GM12878 (cell line): ENCODE results near the gene SENP7. TPM values are rescaled to one million over a fixed set of nuclear protein-coding genes. Genes with fewer than 3 reads are reported as not detected.

Source experiments
- ASH2L ChIP-seq: fragments of 300-600, 200-600 bp; sonication (generic); IDR thresholded peaks from 2 replicates; pipeline ENCODE4 v1.6.1; 2017; ENCODE audit warnings: low read depth, mild to moderate bottlenecking, borderline replicate concordance
- BHLHE40 ChIP-seq, 2 experiments: fragments of 450-650 bp in 1 of 2; IDR thresholded peaks; 2 replicates each; pipeline ENCODE4 v1.6.1; 2011 to 2017; ENCODE audit warnings: low read depth in 2 of 2, borderline replicate concordance in 1 of 2, improper control_type of control experiment in 1 of 2, low read length in 1 of 2, mild to moderate bottlenecking in 1 of 2
- BMI1 ChIP-seq: fragments of 450-650 bp; IDR thresholded peaks from 2 replicates; pipeline ENCODE4 v1.6.1; 2016; ENCODE audit warnings: mild to moderate bottlenecking, moderate library complexity, borderline replicate concordance
- CBX5 ChIP-seq: sonication (generic); IDR thresholded peaks from 2 replicates; pipeline ENCODE4 v1.6.1; 2016; ENCODE audit warnings: low read depth, moderate library complexity, mild to moderate bottlenecking, inconsistent platforms
- CEBPB ChIP-seq, 2 experiments: fragments of 150-350 bp in 1 of 2; IDR thresholded peaks; 2 replicates each; pipeline ENCODE4 v1.6.1; 2012 to 2014; ENCODE audit warnings: low read depth in 2 of 2, low read length in 2 of 2, borderline replicate concordance in 1 of 2, inconsistent platforms in 1 of 2
- CREM ChIP-seq: IDR thresholded peaks from 2 replicates; pipeline ENCODE4 v1.6.1; 2014; ENCODE audit warnings: antibody characterized with exemption, low read depth
- EGR1 ChIP-seq, 2 experiments: IDR thresholded peaks; 1 replicate in 1 of 2; 2 replicates in 1 of 2; pipeline ENCODE4 v1.6.1; 2011 to 2012; ENCODE audit warnings: low read depth in 2 of 2, low read length in 2 of 2, borderline replicate concordance in 1 of 2, mild to moderate bottlenecking in 1 of 2, moderate library complexity in 1 of 2
- EP300 ChIP-seq, 2 experiments: fragments of 150-350 bp in 1 of 2; IDR thresholded peaks; 2 replicates each; pipeline ENCODE4 v1.6.1; 2011 to 2012; ENCODE audit warnings: low read depth in 2 of 2, low read length in 2 of 2, borderline replicate concordance in 1 of 2, improper control_type of control experiment in 1 of 2, inconsistent platforms in 1 of 2; ENCODE audit not compliant: control insufficient read depth in 1 of 2
- EZH2 ChIP-seq: IDR thresholded peaks from 2 replicates; pipeline ENCODE4 v1.6.1; 2012; ENCODE audit warnings: low read depth, mild to moderate bottlenecking, control low read depth, inconsistent platforms, low read length, borderline replicate concordance; ENCODE audit not compliant: control insufficient read depth
- GABPA ChIP-seq: IDR thresholded peaks from 2 replicates; pipeline ENCODE4 v1.6.1; 2014; ENCODE audit warnings: antibody characterized with exemption, low read depth, mild to moderate bottlenecking, inconsistent platforms
- IKZF2 ChIP-seq, 2 experiments: fragments of 450-650 bp; IDR thresholded peaks; 2 replicates each; pipeline ENCODE4 v1.6.1; 2017; ENCODE audit warnings: mild to moderate bottlenecking in 2 of 2, moderate library complexity in 2 of 2
- JUND ChIP-seq: IDR thresholded peaks from 2 replicates; pipeline ENCODE4 v1.6.1; 2012; ENCODE audit warnings: low read depth, mild to moderate bottlenecking, low read length, improper control_type of control experiment, moderate library complexity
- KLF5 ChIP-seq: fragments of 450-650 bp; IDR thresholded peaks from 2 replicates; pipeline ENCODE4 v1.6.1; 2014; ENCODE audit warnings: mild to moderate bottlenecking; ENCODE audit not compliant: partially characterized antibody
- MEF2A ChIP-seq: IDR thresholded peaks from 2 replicates; pipeline ENCODE4 v1.6.1; 2011; ENCODE audit warnings: low read depth, mild to moderate bottlenecking, low read length, moderate library complexity; ENCODE audit not compliant: insufficient read depth
- MEF2B ChIP-seq: fragments of 450-650 bp; IDR thresholded peaks from 2 replicates; pipeline ENCODE4 v1.6.1; 2018; ENCODE audit warnings: mild to moderate bottlenecking, moderate library complexity; ENCODE audit not compliant: partially characterized antibody, poor library complexity, severe bottlenecking
- MTA3 ChIP-seq: IDR thresholded peaks from 2 replicates; pipeline ENCODE4 v1.6.1; 2012; ENCODE audit warnings: low read length, inconsistent platforms, borderline replicate concordance
- NBN ChIP-seq: fragments of 450-650 bp; IDR thresholded peaks from 2 replicates; pipeline ENCODE4 v1.6.1; 2016
- PAX5 ChIP-seq: IDR thresholded peaks from 2 replicates; pipeline ENCODE4 v1.6.1; 2011; ENCODE audit warnings: low read depth, low read length, borderline replicate concordance
- RAD51 ChIP-seq: fragments of 450-650 bp; IDR thresholded peaks from 2 replicates; pipeline ENCODE4 v1.6.1; 2016; ENCODE audit warnings: moderate library complexity, mild to moderate bottlenecking, inconsistent platforms
- SIX5 ChIP-seq: IDR thresholded peaks from 2 replicates; pipeline ENCODE4 v1.6.1; 2011; ENCODE audit warnings: mild to moderate bottlenecking, low read depth, low read length, moderate library complexity; ENCODE audit not compliant: severe bottlenecking
- SMARCA5 ChIP-seq: fragments of 450-650 bp; IDR thresholded peaks from 2 replicates; pipeline ENCODE4 v1.6.1; 2017; ENCODE audit warnings: mild to moderate bottlenecking
- SP1 ChIP-seq: IDR thresholded peaks from one replicate; pipeline ENCODE4 v1.6.1; 2011; ENCODE audit warnings: low read depth, low read length
- SRF ChIP-seq, 2 experiments: IDR thresholded peaks; 2 replicates each; pipeline ENCODE4 v1.6.1; 2011; ENCODE audit warnings: low read depth in 2 of 2, low read length in 2 of 2, mild to moderate bottlenecking in 1 of 2, moderate library complexity in 1 of 2
- TAF1 ChIP-seq: IDR thresholded peaks from 2 replicates; pipeline ENCODE4 v1.6.1; 2011; ENCODE audit warnings: mild to moderate bottlenecking, low read depth, low read length, borderline replicate concordance
- TCF7 ChIP-seq: IDR thresholded peaks from 2 replicates; pipeline ENCODE4 v1.6.1; 2014; ENCODE audit warnings: antibody characterized with exemption, borderline replicate concordance
- ZBED1 ChIP-seq: IDR thresholded peaks from 2 replicates; pipeline ENCODE4 v1.6.1; 2016; ENCODE audit warnings: borderline replicate concordance
- ZBTB4 ChIP-seq: fragments of 450-650 bp; formaldehyde crosslinking; IDR thresholded peaks from 2 replicates; pipeline ENCODE4 v1.4.0; 2022; ENCODE audit warnings: mild to moderate bottlenecking, moderate library complexity
- polyA plus RNA-seq, 11 experiments: library from polyadenylated mRNA; depleted of rRNA in 4 of 11; unstranded in 6 of 11; stranded (reverse) in 5 of 11; fragments of >200 nt; fragmentation: Nextera tagmentation in 4 of 11; fragmentation: Illumina TruSeq in 1 of 11; extraction: Ambion mirVana in 4 of 11; extraction: Trizol in 1 of 11; gene quantifications; 1 replicate in 1 of 11; 2 replicates in 10 of 11; pipeline versions ENCODE4 v1.2.1 to v1.2.3, GENCODE V29; 2011 to 2016; ENCODE audit warnings: inconsistent platforms in 2 of 11, missing spikeins in 2 of 11, low read depth in 1 of 11
- total RNA-seq, 4 experiments: library from RNA; depleted of rRNA in 3 of 4; stranded (reverse); fragments of >200 nt in 3 of 4; fragmentation: Illumina TruSeq in 1 of 4; extraction: Trizol in 1 of 4; gene quantifications; 2 replicates each; pipeline versions ENCODE4 v1.2.1 to v1.2.3, GENCODE V29; 2013 to 2021

Gene SENP7
- total and polyA plus RNA-seq, 10 of the 15 experiments (the other 5 are each of a cell fraction or from before 2014, with no cell fraction given): 2.6 to 14.7 (median 8.3) TPM

- TF ChIP-seq SIX5 (peak; percentile 3), CREM (peak; percentile 79), BHLHE40 (IDR thresholded peaks at IDR 0.05; ENCODE audit: borderline replicate concordance in 1 of 2, low read depth in 2 of 2, low read length in 1 of 2) (peak; percentile 51 to 62; a peak in 3 of 4 replicates), CBX5 (0 out of 2 replicates have a peak, but pooled peaks have one; percentile 77), ASH2L (0 out of 2 replicates have a peak, but pooled peaks have one; percentile 14), SMARCA5 (no peak), IKZF2 (IDR thresholded peaks at IDR 0.05) (peak; percentile 82 to 90), TCF7 (0 out of 2 replicates have a peak, but pooled peaks have one; percentile 36), JUND (0 out of 2 replicates have a peak, but pooled peaks have one; percentile 45), NBN (peak; percentile 75; the same call in 1 of the 2 replicates), TAF1 (peak; percentile 46; the same call in 1 of the 2 replicates), GABPA (peak; percentile 71), SP1 (peak; percentile 61), PAX5 (peak; percentile 82; the same call in 1 of the 2 replicates), MEF2A (peak; percentile 78), EGR1 (IDR thresholded peaks at IDR 0.05; ENCODE audit: borderline replicate concordance in 1 of 2, low read depth in 2 of 2, low read length in 2 of 2) (peak in 1 of 2 experiments; percentile 72; a peak in 1 of 3 replicates), EZH2 (no peak), CEBPB (IDR thresholded peaks at IDR 0.05; ENCODE audit: borderline replicate concordance in 1 of 2, low read depth in 2 of 2, low read length in 2 of 2) (0 out of 4 replicates have a peak, but pooled peaks of 1 of the 2 experiments have one; percentile 70), EP300 (IDR thresholded peaks at IDR 0.05; ENCODE audit: borderline replicate concordance in 1 of 2, control insufficient read depth in 1 of 2, low read depth in 2 of 2, low read length in 2 of 2) (peak in 1 of 2 experiments; percentile 61; a peak in 1 of 4 replicates), RAD51 (0 out of 2 replicates have a peak, but pooled peaks have one; percentile 30), BMI1 (no peak), ZBED1 (peak; percentile 67; the same call in 1 of the 2 replicates), MTA3 (peak; percentile 90), SRF (IDR thresholded peaks at IDR 0.05; ENCODE audit: low read depth in 2 of 2, low read length in 2 of 2) (peak in 1 of 2 experiments; percentile 33; a peak in 1 of 4 replicates), KLF5 (no peak), MEF2B (peak; percentile 21), ZBTB4 (no peak)
These were observed 5.4 kb upstream of the SENP7 start (continued) for GRCh38 chr3:101518421-101518871.
